Measurements from ENCODE around the gene B3GNT8. TPM values are rescaled to one million over a fixed set of nuclear protein-coding genes. Genes with fewer than 3 reads are reported as not detected.

Gene B3GNT8
- total and polyA plus RNA-seq, 9 of the 15 experiments (the other 6 are each of a cell fraction or from before 2014, with no cell fraction given): 0.11 to 2.9 (median 0.65) TPM; not detected in 2

GRCh38 chr19:41427647-41428480 is 690 bp upstream of the B3GNT8 start (continued):
- TF ChIP-seq ZNF589 (CRISPR knock-in tag; IDR thresholded peaks at IDR 0.05; ENCODE audit: low read depth) (no peak), TAF9B (IDR thresholded peaks at IDR 0.05; ENCODE audit: partially characterized antibody) (no peak), CBX2 (IDR thresholded peaks at IDR 0.05; ENCODE audit: insufficient read depth, low read length, poor library complexity, severe bottlenecking) (no peak), ZBTB2 (IDR thresholded peaks at IDR 0.05) (peak; percentile 75), RB1 (IDR thresholded peaks at IDR 0.05; ENCODE audit: low read depth) (no peak), TEAD2 (tag; IDR thresholded peaks at IDR 0.05) (no peak), RBM25 (IDR thresholded peaks at IDR 0.05; ENCODE audit: low read depth, low read length, severe bottlenecking) (no peak), CHAMP1 (IDR thresholded peaks at IDR 0.05) (no peak), POLR2B (IDR thresholded peaks at IDR 0.05; ENCODE audit: low read depth, partially characterized antibody) (peak; percentile 62), ZNF592 (IDR thresholded peaks at IDR 0.05) (no peak), PTBP1 (IDR thresholded peaks at IDR 0.05; ENCODE audit: low read depth, low read length) (no peak), HIVEP1 (CRISPR knock-in tag; IDR thresholded peaks at IDR 0.05) (no peak), YY1 (IDR thresholded peaks at IDR 0.05; ENCODE audit: borderline replicate concordance in 1 of 3, control insufficient read depth in 1 of 3, extremely low read depth in 1 of 3, insufficient read depth in 3 of 3, insufficient read length in 1 of 3, insufficient replicate concordance in 2 of 3, low read depth in 1 of 3, low read length in 2 of 3) (no peak), THAP7 (CRISPR knock-in tag; IDR thresholded peaks at IDR 0.05) (no peak), ILF3 (IDR thresholded peaks at IDR 0.05; ENCODE audit: borderline replicate concordance) (no peak), ASH1L (IDR thresholded peaks at IDR 0.05; ENCODE audit: borderline replicate concordance, low read depth, partially characterized antibody) (no peak)

Data from K562 (cell line).